ENCODE measurements around the gene OR2V2. TPM values are rescaled to one million over a fixed set of nuclear protein-coding genes. Genes with fewer than 3 reads are reported as not detected.

OR2V2 gene
- total and polyA plus RNA-seq, 2 donors (not counting 1 experiment from before 2014, with no cell fraction given): not detected

DNA sequence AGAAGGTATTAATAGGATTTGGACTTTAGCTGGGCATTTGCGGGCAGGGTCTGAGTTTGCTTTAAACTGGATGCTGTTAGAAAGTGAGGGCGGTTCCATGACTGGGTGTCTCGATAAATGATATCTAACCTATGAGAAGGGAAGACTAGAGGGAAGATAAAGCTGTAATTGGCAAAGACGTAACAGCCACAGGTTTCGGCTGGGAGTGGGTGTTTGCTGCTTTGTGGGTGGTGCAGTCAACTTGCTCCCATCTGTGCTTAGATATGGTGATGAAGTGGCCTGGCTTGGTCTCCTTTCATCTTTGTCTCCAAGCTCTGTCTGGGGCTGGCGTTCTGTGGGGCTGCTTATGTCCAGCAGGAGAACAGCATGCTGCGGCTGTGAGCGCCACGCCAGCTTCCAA is 39.7 kb upstream of the OR2V2 start:
- H2AFZ ChIP-seq (ENCODE audit: insufficient read depth, low read depth, low read length, poor library complexity, severe bottlenecking): no peak overlapping the region
- H3K4me1 Mint-ChIP-seq: peaks cover 13% of the 10 kb centered on the region
- no peak overlapping the region for H3K27ac Mint-ChIP-seq
- CTCF ChIA-PET: interaction anchor here (0.9 kb wide), 1 partner anchor 243 kb away, joined by 3 read pairs; no protein-coding TSS in a partner anchor
- WGBS (ENCODE audit: insufficient coverage): 77% methylated on average over 9 of the region's 9 CpGs
- TF ChIP-seq, protein P1, sequence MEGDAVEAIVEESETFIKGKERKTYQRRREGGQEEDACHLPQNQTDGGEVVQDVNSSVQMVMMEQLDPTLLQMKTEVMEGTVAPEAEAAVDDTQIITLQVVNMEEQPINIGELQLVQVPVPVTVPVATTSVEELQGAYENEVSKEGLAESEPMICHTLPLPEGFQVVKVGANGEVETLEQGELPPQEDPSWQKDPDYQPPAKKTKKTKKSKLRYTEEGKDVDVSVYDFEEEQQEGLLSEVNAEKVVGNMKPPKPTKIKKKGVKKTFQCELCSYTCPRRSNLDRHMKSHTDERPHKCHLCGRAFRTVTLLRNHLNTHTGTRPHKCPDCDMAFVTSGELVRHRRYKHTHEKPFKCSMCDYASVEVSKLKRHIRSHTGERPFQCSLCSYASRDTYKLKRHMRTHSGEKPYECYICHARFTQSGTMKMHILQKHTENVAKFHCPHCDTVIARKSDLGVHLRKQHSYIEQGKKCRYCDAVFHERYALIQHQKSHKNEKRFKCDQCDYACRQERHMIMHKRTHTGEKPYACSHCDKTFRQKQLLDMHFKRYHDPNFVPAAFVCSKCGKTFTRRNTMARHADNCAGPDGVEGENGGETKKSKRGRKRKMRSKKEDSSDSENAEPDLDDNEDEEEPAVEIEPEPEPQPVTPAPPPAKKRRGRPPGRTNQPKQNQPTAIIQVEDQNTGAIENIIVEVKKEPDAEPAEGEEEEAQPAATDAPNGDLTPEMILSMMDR (IDR thresholded peaks at IDR 0.05): no peak
- no peak for TF ChIP-seq EZH2 (IDR thresholded peaks at IDR 0.05; ENCODE audit: borderline replicate concordance, insufficient read depth, low read depth, low read length, poor library complexity, severe bottlenecking)
- peaks cover 8 to 9% of the 10 kb centered on the region in 2 donors for H3K4me1 ChIP-seq (ENCODE audit: control insufficient read depth in 2 of 2, insufficient read depth in 2 of 2, low read length in 2 of 2)
- H3K4me3 Mint-ChIP-seq: no peak overlapping the region
- H3K4me3 ChIP-seq (ENCODE audit: control extremely low read depth in 1 of 5, extremely low read depth in 1 of 5, insufficient read depth in 1 of 5, low read depth in 2 of 5, low read length in 4 of 5): no peak overlapping the region
- H3K9me3 ChIP-seq (ENCODE audit: control extremely low read depth in 1 of 3, control insufficient read depth in 2 of 3, insufficient read depth in 1 of 3, low read length in 2 of 3): peaks cover 0 to 6% (median 0%) of the 10 kb centered on the region in 3 donors
- H3K9ac ChIP-seq (ENCODE audit: low read length): no peak overlapping the region
- ATAC-seq (ENCODE audit: low read depth) (no peak), DNase-seq (no peak)
- H4K20me1 ChIP-seq (ENCODE audit: control insufficient read depth, insufficient read depth, low read length, poor library complexity, severe bottlenecking): no peaks in the 10 kb centered on the region
- no peaks in the 10 kb centered on the region for H3K9me3 Mint-ChIP-seq (ENCODE audit: insufficient read depth)
- no peaks in the 10 kb centered on the region for H3K79me2 ChIP-seq (ENCODE audit: control insufficient read depth, insufficient read depth, low read length)
- intact Hi-C loops (cut with micrococcal nuclease): loop anchor here (10.0 kb wide), 1 partner anchor 47 kb away; no protein-coding TSS in a partner anchor
- POLR2A ChIA-PET: no interaction called here
- H3K27ac ChIP-seq (ENCODE audit: low read length in 2 of 2): no peak overlapping the region
- H3K4me2 ChIP-seq (replicated peaks; ENCODE audit: low read depth, low read length, poor library complexity, severe bottlenecking): no peak overlapping the region
- peaks cover 58% of the 10 kb centered on the region for H3K27me3 Mint-ChIP-seq
- H3K27me3 ChIP-seq (replicated peaks in 1 of 4; ENCODE audit: control extremely low read depth in 1 of 4, control insufficient read depth in 3 of 4, insufficient read depth in 4 of 4, low read length in 3 of 4): peaks cover 0 to 64% (median 11%) of the 10 kb centered on the region in 4 experiments
- no peaks in the 10 kb centered on the region for H3K36me3 ChIP-seq (replicated peaks in 1 of 2; ENCODE audit: control extremely low read depth in 1 of 2, control insufficient read depth in 1 of 2, extremely low read depth in 1 of 2, insufficient read depth in 2 of 2, low read length in 1 of 2)

DNA sequence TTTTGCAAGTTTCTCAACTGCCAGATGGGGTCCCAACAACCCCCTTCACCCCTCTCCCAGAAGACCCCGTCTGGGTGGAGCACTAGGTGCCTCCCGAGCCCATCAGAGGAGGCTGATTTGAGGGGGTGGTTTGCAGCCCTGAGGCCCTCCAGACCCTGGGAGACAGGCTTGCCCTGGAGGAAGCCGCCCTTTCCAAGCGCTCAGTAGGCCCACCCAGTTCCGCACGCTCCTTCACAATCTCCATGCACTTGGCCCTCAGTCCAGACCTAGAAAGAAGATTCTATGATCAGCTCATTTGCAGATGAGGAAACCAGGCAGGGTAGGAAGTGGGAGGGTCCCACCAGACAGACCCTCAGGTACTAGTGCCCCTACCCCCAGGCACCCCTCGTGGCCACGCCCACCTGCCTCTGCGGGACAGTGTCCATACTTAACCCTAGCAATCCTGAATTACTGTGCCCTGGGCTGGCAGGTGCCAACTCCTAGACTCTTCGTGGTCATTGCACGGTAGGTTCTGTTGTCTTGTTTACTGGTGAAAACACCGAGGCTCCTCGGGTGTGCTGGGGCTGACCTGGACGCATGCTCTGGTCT is 38.7 kb upstream of the OR2V2 start:
- Histone ChIP-seq H3K4me3 (ENCODE audit: control extremely low read depth in 1 of 5, extremely low read depth in 1 of 5, insufficient read depth in 1 of 5, low read depth in 2 of 5, low read length in 4 of 5) (no peak overlapping the region), H4K20me1 (ENCODE audit: control insufficient read depth, insufficient read depth, low read length, poor library complexity, severe bottlenecking) (no peaks in the 10 kb centered on the region), H3K4me1 (ENCODE audit: control insufficient read depth in 2 of 2, insufficient read depth in 2 of 2, low read length in 2 of 2) (peaks cover 8 to 9% of the 10 kb centered on the region in 2 donors), H3K36me3 (replicated peaks in 1 of 2; ENCODE audit: control extremely low read depth in 1 of 2, control insufficient read depth in 1 of 2, extremely low read depth in 1 of 2, insufficient read depth in 2 of 2, low read length in 1 of 2) (no peaks in the 10 kb centered on the region), H3K79me2 (ENCODE audit: control insufficient read depth, insufficient read depth, low read length) (no peaks in the 10 kb centered on the region), H3K4me2 (replicated peaks; ENCODE audit: low read depth, low read length, poor library complexity, severe bottlenecking) (no peak overlapping the region), H3K27me3 (replicated peaks in 1 of 4; ENCODE audit: control extremely low read depth in 1 of 4, control insufficient read depth in 3 of 4, insufficient read depth in 4 of 4, low read length in 3 of 4) (peaks cover 0 to 69% (median 11%) of the 10 kb centered on the region in 4 experiments), H3K9me3 (ENCODE audit: control extremely low read depth in 1 of 3, control insufficient read depth in 2 of 3, insufficient read depth in 1 of 3, low read length in 2 of 3) (peaks cover 0 to 6% (median 0%) of the 10 kb centered on the region in 3 donors), H3K27ac (ENCODE audit: low read length in 2 of 2) (no peak overlapping the region), H2AFZ (ENCODE audit: insufficient read depth, low read depth, low read length, poor library complexity, severe bottlenecking) (no peak overlapping the region), H3K9ac (ENCODE audit: low read length) (no peak overlapping the region)
- no peaks in the 10 kb centered on the region for H3K9me3 Mint-ChIP-seq (ENCODE audit: insufficient read depth)
- H3K4me3 Mint-ChIP-seq: no peak overlapping the region
- POLR2A ChIA-PET: interaction anchor here (0.7 kb wide), 1 partner anchor 58 kb away, joined by 3 read pairs; no protein-coding TSS in a partner anchor
- H3K4me1 Mint-ChIP-seq: peaks cover 13% of the 10 kb centered on the region
- no peak for DNase-seq
- peaks cover 58% of the 10 kb centered on the region for H3K27me3 Mint-ChIP-seq
- no peak for ATAC-seq (ENCODE audit: low read depth)
- CTCF ChIA-PET: no interaction called here
- TF ChIP-seq, protein P1 (IDR thresholded peaks at IDR 0.05): no peak
- no peak for TF ChIP-seq EZH2 (IDR thresholded peaks at IDR 0.05; ENCODE audit: borderline replicate concordance, insufficient read depth, low read depth, low read length, poor library complexity, severe bottlenecking)
- H3K27ac Mint-ChIP-seq: no peak overlapping the region
- WGBS (ENCODE audit: insufficient coverage): 77% methylated on average over 13 of the region's 14 CpGs
- intact Hi-C loops (cut with micrococcal nuclease): loop anchor here (10.0 kb wide), 1 partner anchor 46 kb away; no protein-coding TSS in a partner anchor

All from B cell (primary cell).